ENCODE results near the gene DNAI7. TPM values are rescaled to one million over a fixed set of nuclear protein-coding genes. Genes with fewer than 3 reads are reported as not detected.

Gene DNAI7
- total RNA-seq, 1 donor from 2014 or later: not detected

DNA sequence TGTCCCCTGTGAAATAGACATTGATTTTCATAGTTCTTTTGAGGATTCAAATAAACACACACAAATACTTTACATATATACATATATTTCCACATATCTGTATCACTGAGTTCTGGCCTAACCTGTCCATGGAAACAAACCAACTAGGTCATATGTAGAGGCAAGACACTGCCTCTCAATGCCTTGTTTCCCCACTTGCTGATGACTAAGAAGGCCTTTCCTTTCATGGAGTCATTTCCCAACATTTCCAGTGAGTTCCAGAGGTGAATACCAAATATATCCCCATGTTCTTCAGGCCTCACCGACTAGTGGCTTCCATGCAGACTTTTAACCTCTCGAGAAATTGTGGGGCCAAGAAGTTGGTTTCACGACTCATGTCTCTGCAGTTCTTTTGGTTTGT is 120.8 kb downstream of the DNAI7 start:
- no peak overlapping the region for H3K27ac Mint-ChIP-seq (ENCODE audit: unreplicated experiment)

DNA sequence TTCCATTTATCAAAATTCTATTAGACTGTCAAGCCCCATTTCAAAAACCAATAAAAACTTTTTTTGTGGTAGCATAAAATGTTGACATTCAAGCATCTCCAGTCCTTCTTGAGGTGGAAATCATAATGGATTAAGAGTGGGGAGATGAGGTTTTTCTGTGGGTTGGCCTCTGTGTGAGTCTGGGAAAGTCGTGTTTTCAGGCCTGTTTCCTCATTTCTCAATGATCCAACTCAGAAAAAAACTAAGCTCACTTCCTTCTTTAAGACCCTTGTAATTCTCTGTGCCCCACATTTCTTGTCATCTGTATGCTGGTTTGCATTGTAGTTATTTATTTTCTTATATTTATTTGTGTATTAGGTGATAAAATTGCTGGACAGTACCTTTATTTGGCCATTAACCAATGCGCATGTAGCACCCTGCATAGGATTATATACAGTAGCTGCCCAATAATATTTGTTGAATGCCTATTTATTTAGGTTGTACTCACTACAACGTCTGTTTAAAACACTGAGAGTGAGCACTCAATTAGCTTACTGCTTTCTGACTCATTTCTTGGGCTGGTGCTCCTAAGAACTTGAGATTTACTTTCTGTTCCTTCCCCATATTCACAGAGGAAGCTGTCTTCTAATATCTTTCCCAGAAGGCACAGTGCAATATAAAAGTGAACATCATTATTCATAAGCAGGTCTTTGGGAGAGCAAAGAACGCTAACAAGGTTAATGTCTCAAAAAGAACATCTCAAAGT is 121.9 kb downstream of the DNAI7 start:
- H3K9me3 Mint-ChIP-seq (ENCODE audit: low read depth): no peaks in the 10 kb centered on the region
- no peak for TF ChIP-seq CTCF (IDR thresholded peaks at IDR 0.05)
- no peak for DNase-seq (ENCODE audit: low spot score)
- H3K36me3 Mint-ChIP-seq (ENCODE audit: low read depth): no peaks in the 10 kb centered on the region
- H3K27ac Mint-ChIP-seq (ENCODE audit: unreplicated experiment): no peak overlapping the region
- no peaks in the 10 kb centered on the region for H3K4me1 Mint-ChIP-seq (ENCODE audit: low read depth)
- no peak overlapping the region for H3K4me3 Mint-ChIP-seq (ENCODE audit: unreplicated experiment)
- no peaks in the 10 kb centered on the region for H3K27me3 Mint-ChIP-seq (ENCODE audit: low read depth)

More for the DNA sequence above, 120.8 kb downstream of the DNAI7 start:
- H3K4me3 Mint-ChIP-seq (ENCODE audit: unreplicated experiment): no peak overlapping the region
- H3K27me3 Mint-ChIP-seq (ENCODE audit: low read depth): no peaks in the 10 kb centered on the region
- H3K36me3 Mint-ChIP-seq (ENCODE audit: low read depth): no peaks in the 10 kb centered on the region
- DNase-seq (ENCODE audit: low spot score): no peak
- no peaks in the 10 kb centered on the region for H3K4me1 Mint-ChIP-seq (ENCODE audit: low read depth)
- H3K9me3 Mint-ChIP-seq (ENCODE audit: low read depth): no peaks in the 10 kb centered on the region
- no peak for TF ChIP-seq CTCF (IDR thresholded peaks at IDR 0.05)

DNA sequence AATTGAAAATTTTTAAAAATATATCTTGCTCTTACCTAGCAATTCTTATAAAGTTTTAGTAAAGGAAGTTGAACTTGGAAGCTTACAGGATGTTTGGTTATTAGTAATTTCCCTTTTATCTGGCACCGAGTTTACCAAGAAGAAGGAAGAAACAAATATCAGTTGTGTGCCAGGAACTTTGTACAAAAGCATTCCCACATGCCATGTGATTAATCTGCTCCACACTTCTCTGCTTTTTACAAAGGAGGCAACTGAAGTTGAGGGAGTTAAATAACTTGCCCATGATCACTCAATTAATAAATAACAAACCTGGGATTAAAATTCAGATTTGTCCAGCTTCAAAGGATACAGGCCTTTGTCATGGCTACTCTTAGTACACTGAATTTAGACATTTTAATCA is 123.6 kb downstream of the DNAI7 start:
- TF ChIP-seq CTCF (IDR thresholded peaks at IDR 0.05): no peak
- no peaks in the 10 kb centered on the region for H3K36me3 Mint-ChIP-seq (ENCODE audit: low read depth)
- H3K4me3 Mint-ChIP-seq (ENCODE audit: unreplicated experiment): no peak overlapping the region
- no peak for DNase-seq (ENCODE audit: low spot score)
- no peaks in the 10 kb centered on the region for H3K27me3 Mint-ChIP-seq (ENCODE audit: low read depth)
- no peaks in the 10 kb centered on the region for H3K4me1 Mint-ChIP-seq (ENCODE audit: low read depth)
- H3K9me3 Mint-ChIP-seq (ENCODE audit: low read depth): no peaks in the 10 kb centered on the region
- no peak overlapping the region for H3K27ac Mint-ChIP-seq (ENCODE audit: unreplicated experiment)

DNA sequence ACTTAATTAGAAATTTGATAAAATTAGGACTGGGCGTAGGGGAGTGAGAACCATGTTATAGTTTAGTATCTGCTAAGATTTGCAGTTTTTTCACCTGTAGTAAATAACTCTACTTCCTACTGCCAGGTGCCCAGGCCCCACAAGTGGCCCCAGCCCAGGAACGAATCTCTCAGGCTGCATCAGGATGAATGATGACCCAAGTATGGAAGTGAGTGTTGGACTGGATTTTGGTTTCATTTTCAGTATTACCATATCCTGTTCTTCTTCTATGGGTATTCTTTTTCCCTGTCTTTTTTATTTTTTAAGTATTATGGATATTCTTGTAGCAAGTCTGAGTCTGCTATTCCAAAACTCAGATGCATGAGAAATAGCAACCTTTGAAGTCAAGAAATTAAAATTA is 125.7 kb downstream of the DNAI7 start:
- no peak overlapping the region for H3K27ac Mint-ChIP-seq (ENCODE audit: unreplicated experiment)
- no peaks in the 10 kb centered on the region for H3K9me3 Mint-ChIP-seq (ENCODE audit: low read depth)
- no peak for TF ChIP-seq CTCF (IDR thresholded peaks at IDR 0.05)
- no peak for DNase-seq (ENCODE audit: low spot score)
- H3K4me3 Mint-ChIP-seq (ENCODE audit: unreplicated experiment): no peak overlapping the region
- no peaks in the 10 kb centered on the region for H3K4me1 Mint-ChIP-seq (ENCODE audit: low read depth)
- H3K36me3 Mint-ChIP-seq (ENCODE audit: low read depth): no peaks in the 10 kb centered on the region
- H3K27me3 Mint-ChIP-seq (ENCODE audit: low read depth): no peaks in the 10 kb centered on the region

DNA sequence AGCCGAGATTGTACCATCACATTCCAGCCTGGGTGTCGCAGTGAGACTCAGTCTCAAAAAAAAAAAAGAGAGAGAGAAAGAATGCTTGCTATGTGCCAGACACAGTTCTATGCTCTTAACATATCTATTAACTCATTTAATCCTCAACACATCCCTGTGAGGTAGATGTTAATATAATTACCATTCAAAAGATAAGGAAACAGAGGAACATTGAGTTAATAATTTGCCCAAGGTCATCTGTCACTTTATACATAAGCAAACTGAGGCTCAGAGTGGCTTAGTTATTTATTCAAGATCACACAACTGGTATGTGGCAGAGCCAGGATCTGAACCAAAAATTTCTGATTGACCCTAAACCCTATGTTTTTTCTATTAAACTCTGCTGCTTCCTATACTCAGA is 129.9 kb downstream of the DNAI7 start:
- no peaks in the 10 kb centered on the region for H3K9me3 Mint-ChIP-seq (ENCODE audit: low read depth)
- TF ChIP-seq CTCF (IDR thresholded peaks at IDR 0.05): no peak
- H3K4me3 Mint-ChIP-seq (ENCODE audit: unreplicated experiment): no peak overlapping the region
- H3K27me3 Mint-ChIP-seq (ENCODE audit: low read depth): no peaks in the 10 kb centered on the region
- no peak overlapping the region for H3K27ac Mint-ChIP-seq (ENCODE audit: unreplicated experiment)
- DNase-seq (ENCODE audit: low spot score): no peak
- no peaks in the 10 kb centered on the region for H3K4me1 Mint-ChIP-seq (ENCODE audit: low read depth)
- no peaks in the 10 kb centered on the region for H3K36me3 Mint-ChIP-seq (ENCODE audit: low read depth)
